ENCODE data around the gene CDK6. TPM values are rescaled to one million over a fixed set of nuclear protein-coding genes. Genes with fewer than 3 reads are reported as not detected.
"Not testable (repeated sequence)": the region's sequence is repeated elsewhere in the genome, so short reads cannot be mapped to it uniquely, and the experiment has no call there.

Gene CDK6
- total RNA-seq, 4 donors from 2014 or later = 19.7 to 51.1 (median 33.8) TPM

GRCh38 chr7:92874567-92874966 lies 38.2 kb upstream of the CDK6 start:
- WGBS, 2 donors (ENCODE audit: low coverage in 1 of 2) = 60 to 65% methylated on average over 1 of the region's 1 CpG
- Histone ChIP-seq H3K27me3 (no peaks in the 10 kb centered on the region), H3K4me3 (no peak overlapping the region), H3K4me1 (no peaks in the 10 kb centered on the region), H3K36me3 (no peaks in the 10 kb centered on the region), H3K27ac (no peak overlapping the region), H3K9me3 (no peaks in the 10 kb centered on the region)
- no peak for ATAC-seq
- TF ChIP-seq EP300 (IDR thresholded peaks at IDR 0.05) = no peak
- TF ChIP-seq, protein P1, sequence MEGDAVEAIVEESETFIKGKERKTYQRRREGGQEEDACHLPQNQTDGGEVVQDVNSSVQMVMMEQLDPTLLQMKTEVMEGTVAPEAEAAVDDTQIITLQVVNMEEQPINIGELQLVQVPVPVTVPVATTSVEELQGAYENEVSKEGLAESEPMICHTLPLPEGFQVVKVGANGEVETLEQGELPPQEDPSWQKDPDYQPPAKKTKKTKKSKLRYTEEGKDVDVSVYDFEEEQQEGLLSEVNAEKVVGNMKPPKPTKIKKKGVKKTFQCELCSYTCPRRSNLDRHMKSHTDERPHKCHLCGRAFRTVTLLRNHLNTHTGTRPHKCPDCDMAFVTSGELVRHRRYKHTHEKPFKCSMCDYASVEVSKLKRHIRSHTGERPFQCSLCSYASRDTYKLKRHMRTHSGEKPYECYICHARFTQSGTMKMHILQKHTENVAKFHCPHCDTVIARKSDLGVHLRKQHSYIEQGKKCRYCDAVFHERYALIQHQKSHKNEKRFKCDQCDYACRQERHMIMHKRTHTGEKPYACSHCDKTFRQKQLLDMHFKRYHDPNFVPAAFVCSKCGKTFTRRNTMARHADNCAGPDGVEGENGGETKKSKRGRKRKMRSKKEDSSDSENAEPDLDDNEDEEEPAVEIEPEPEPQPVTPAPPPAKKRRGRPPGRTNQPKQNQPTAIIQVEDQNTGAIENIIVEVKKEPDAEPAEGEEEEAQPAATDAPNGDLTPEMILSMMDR (IDR thresholded peaks at IDR 0.05) = no peak
- no peak for TF ChIP-seq POLR2AphosphoS5 (IDR thresholded peaks at IDR 0.05)
- TF ChIP-seq POLR2A (IDR thresholded peaks at IDR 0.05) = no peak

DNA sequence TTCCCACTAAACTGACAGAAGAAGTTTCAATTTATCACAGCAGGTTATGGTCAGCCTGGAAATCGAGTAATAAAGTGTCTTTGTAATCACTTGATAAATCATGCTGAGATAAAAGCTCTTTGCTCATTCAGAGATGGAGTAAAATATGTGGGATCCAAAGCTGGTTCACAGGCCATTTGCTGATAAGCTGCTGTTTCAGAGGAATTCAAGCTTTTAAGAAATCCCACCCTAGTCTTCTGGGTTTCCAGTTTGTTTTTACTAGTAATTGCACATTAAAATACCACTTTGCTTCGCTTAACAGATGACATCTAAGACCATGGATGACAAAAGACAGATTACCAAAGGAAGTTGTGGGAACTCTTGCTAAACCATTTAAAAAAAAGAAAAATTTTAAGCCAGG lies 37.4 kb upstream of the CDK6 start:
- TF ChIP-seq POLR2A (IDR thresholded peaks at IDR 0.05) (no peak), EP300 (IDR thresholded peaks at IDR 0.05) (no peak), POLR2AphosphoS5 (IDR thresholded peaks at IDR 0.05) (no peak)
- TF ChIP-seq, protein P1 (IDR thresholded peaks at IDR 0.05) = no peak
- Histone ChIP-seq H3K9me3 (peaks cover 0 to 5% (median 0%) of the 10 kb centered on the region in 3 donors), H3K4me3 (no peak overlapping the region), H3K27ac (no peak overlapping the region), H3K36me3 (no peaks in the 10 kb centered on the region), H3K27me3 (no peaks in the 10 kb centered on the region), H3K4me1 (no peaks in the 10 kb centered on the region)
- 29 to 67% methylated on average over 2 of the region's 2 CpGs for WGBS, 2 donors (ENCODE audit: low coverage in 1 of 2)
- ATAC-seq = no peak

DNA sequence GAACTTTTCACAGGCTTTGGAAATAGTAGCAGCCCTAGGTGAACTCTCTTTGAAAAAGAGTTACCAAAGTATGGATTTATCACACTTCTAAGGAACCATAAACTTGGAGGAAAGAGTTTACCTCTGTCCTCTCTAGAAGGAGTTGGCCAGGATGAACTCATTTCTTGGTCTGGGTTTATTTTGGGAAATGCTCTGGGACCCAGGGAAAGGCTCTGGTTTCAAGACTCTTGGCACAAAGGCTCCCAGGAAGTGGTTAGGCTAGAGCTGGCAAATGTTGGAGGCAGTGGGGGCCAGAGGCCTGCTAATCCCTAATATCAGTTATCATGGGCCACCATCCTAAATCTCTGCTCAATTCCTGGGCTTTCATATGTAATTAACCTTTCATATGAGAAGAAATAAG lies 36.3 kb upstream of the CDK6 start:
- H3K27me3 ChIP-seq = no peaks in the 10 kb centered on the region
- no peak overlapping the region for H3K27ac ChIP-seq
- H3K4me3 ChIP-seq = no peak overlapping the region
- TF ChIP-seq EP300 (IDR thresholded peaks at IDR 0.05) = no peak
- TF ChIP-seq POLR2AphosphoS5 (IDR thresholded peaks at IDR 0.05) = no peak
- TF ChIP-seq, protein P1 (IDR thresholded peaks at IDR 0.05) = no peak
- TF ChIP-seq POLR2A (IDR thresholded peaks at IDR 0.05) = no peak
- ATAC-seq = no peak
- H3K36me3 ChIP-seq = no peaks in the 10 kb centered on the region
- H3K4me1 ChIP-seq = no peaks in the 10 kb centered on the region
- H3K9me3 ChIP-seq = peaks cover 0 to 13% (median 0%) of the 10 kb centered on the region in 3 donors

DNA sequence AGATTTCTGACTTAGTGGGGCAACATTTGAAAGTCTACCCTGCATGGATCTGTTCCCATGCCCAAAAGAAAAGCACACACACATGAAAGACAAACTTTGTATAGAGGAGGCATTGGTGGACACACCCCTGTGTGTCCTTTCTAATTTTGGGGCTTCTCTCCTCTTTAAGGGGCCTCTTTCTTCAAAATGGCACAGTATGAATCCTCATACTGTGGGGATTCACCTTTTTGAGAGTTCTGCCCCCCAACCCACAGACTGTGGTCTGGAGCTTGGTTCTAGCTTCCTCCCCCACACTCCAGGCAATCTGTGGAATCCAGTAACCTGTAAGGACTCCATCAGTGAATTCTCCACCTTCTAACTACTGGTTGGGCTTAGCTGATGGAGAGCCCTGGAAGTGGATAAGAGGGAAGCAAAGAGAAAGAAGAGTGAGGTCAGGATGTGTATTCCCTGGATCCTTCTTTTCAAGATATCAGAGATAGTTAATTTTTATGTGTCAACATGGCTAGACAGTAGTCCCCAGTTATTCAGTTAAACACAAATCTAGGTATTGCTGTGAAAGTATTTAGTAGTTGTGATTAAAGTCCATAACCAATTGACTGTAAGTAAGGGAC lies 32.4 kb upstream of the CDK6 start:
- Histone ChIP-seq H3K36me3 (no peaks in the 10 kb centered on the region), H3K4me3 (no peak overlapping the region), H3K27ac (no peak overlapping the region), H3K4me1 (no peaks in the 10 kb centered on the region), H3K9me3 (peaks cover 0 to 13% (median 0%) of the 10 kb centered on the region in 3 donors), H3K27me3 (no peaks in the 10 kb centered on the region)
- TF ChIP-seq, protein P1 (IDR thresholded peaks at IDR 0.05) = no peak
- no peak for TF ChIP-seq POLR2A (IDR thresholded peaks at IDR 0.05)
- no peak for TF ChIP-seq POLR2AphosphoS5 (IDR thresholded peaks at IDR 0.05)
- TF ChIP-seq EP300 (IDR thresholded peaks at IDR 0.05) = no peak
- no peak for ATAC-seq

DNA sequence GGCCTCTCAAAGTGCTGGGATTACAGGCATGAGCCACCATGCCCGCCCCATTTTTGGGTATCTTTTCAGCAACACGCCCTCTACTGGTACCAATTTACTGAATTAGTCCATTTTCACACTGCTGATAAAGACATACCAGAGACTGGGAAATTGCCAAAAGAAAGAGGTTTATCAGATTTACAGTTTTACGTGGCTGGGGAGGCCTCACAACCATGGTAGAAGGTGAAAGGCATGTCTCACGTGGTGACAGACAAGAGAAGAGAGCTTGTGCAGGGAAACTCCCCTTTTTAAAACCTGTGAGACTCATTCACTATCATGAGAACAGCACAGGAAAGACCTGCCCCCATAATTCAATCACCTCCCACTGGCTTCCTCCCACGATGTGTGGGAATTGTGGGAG lies 27.8 kb upstream of the CDK6 start:
- H3K4me1 ChIP-seq, H3K36me3 ChIP-seq, H3K27me3 ChIP-seq, H3K27ac ChIP-seq, ATAC-seq, H3K4me3 ChIP-seq: not testable (repeated sequence)
- H3K9me3 ChIP-seq = peaks cover 0 to 12% (median 0%) of the 10 kb centered on the region in 3 donors
- 48 to 62% methylated on average over 3 to 4 of the region's 5 CpGs for WGBS, 2 donors (ENCODE audit: low coverage in 1 of 2)

Measured in gastroesophageal sphincter (tissue), 4 donors.